HG02973 (cell line): ENCODE measurements around the gene HGF.
"Not testable (repeated sequence)": the region's sequence is repeated elsewhere in the genome, so short reads cannot be mapped to it uniquely, and the experiment has no call there.

Experiments used
- ATAC-seq: cut with Tn5 transposase; IDR thresholded peaks from one replicate; pipeline ENCODE4 v1.9.1; 2021; ENCODE audit warnings: moderate library complexity; ENCODE audit not compliant: unreplicated experiment

Gene HGF

GRCh38 chr7:81769891-81770727 lies at the start of gene HGF:
TSS of gene HGF (minus strand) at chr7:81770047. CDS start at chr7:81769971, 76 bp downstream.
- no peak for ATAC-seq

DNA sequence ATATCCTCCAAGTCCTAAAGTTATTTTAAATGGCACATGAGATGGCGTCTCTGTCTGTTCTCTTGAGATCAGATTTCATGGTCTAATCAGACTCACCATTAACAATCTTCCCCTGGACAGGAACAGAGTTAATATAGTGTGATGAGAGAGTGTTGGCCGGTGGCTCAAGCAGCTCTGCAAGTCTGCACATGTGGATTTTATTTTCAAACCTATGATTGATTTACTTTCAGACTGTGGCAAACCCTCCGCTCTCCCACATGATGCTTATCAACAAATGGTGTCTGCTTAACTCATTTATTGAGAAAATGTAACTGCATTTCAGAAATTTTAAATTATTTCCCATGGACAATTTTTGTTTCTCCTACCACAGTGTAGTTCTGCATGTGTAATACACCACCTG lies 46.5 kb upstream of the HGF start:
- no peak for ATAC-seq

- ATAC-seq: peak; percentile 98
Observed at GRCh38 chr7:81812866-81813476, 43.1 kb upstream of the HGF start.

- peak; percentile 54 for ATAC-seq
Observed at GRCh38 chr7:81811956-81812865, 42.4 kb upstream of the HGF start.

DNA sequence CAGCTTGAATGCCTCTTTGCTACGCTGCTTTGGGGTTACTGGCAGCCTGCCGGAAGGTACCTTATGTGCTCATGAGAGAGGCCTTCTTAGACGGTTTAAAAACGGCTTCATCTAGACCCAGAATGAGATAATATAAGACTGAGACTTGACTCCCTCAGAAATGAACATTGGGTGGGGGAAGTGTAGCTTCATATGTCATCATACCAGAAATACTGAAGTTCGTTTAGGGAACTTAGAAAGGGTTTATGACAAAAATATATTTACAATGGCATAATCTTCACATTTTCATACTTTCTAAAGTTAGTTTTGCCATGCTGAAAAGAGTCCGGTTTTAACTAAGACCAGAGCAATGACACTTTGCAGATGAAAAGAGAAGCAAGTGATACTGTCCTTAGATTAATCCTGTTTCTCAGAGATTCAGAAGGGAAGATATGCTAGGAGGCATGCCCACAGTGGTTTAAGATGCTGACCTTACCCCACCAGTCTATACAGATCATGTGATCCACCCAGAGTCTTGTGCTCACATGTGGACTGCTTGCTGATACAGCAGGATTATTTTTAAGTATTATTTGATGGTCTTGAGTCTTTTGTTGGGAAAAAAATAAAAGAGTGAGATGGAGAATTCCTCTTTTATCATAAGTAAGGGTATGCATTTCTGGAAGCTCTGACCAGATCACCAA lies 40.8 kb upstream of the HGF start:
- ATAC-seq: no peak

- ATAC-seq: not testable (repeated sequence)
Observed at GRCh38 chr7:81808310-81808709, 38.5 kb upstream of the HGF start.

DNA sequence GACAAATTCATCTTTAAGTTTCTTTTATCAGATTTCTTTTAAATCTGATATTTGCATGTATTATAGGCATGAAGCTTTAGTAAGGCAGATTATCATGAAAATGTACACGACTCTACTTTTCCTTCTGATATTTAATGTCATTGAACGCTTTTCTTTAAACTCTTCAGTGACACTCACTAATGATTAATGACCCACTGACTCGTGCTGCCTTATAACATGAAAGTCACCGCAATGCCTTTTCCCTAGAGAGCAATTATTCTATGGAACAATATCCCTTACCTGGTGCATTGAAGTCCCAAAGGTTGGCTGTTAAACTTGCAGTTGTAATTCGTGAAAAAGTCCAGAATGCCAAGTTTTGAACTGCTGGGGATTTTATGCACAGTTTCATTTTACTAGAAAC lies 33.4 kb upstream of the HGF start:
- ATAC-seq: no peak

DNA sequence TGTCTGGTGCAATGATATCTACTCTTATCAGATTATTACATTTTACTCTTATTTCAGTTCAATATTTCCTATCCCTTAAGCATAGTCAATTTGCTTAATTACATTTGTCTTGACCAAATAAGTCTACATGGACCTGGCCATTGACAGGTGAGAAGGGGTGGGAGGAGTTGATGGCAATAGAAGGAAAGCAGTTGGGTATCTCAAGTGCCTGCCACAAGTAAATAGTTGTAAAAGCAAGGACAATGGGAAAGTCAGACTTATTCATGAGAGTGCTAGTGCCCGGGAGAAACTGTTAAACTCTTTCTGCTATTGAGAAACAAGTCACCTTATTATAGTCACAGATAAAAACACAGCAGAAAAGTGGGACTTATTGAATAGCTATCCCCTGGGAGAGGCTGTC lies 32.4 kb upstream of the HGF start:
- no peak for ATAC-seq

GRCh38 chr7:81801532-81801931 lies 31.7 kb upstream of the HGF start:
- no peak for ATAC-seq

- ATAC-seq: peak; percentile 82
Observed at GRCh38 chr7:81791568-81792518, 22.0 kb upstream of the HGF start.

- no peak for ATAC-seq
Observed at GRCh38 chr7:81790686-81791085, 20.8 kb upstream of the HGF start.

DNA sequence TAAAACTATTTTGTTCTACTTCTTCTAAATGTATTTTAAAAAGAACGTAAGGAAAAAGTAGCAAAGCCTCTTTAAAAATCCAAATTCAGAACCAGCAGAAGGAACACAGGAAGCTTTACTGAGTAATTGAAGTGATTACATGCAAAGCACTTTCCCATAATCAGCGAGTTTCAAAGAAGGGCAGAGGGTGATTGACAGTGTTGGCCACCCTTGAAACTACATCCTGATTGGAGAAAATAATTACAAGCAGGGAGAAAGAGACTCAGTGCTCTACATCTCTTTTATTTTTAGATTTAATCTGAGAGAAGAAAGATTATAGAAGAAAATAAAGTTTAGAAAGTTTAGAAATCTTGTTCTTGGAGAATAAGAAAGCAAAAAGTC lies 20.3 kb upstream of the HGF start:
- no peak for ATAC-seq

DNA sequence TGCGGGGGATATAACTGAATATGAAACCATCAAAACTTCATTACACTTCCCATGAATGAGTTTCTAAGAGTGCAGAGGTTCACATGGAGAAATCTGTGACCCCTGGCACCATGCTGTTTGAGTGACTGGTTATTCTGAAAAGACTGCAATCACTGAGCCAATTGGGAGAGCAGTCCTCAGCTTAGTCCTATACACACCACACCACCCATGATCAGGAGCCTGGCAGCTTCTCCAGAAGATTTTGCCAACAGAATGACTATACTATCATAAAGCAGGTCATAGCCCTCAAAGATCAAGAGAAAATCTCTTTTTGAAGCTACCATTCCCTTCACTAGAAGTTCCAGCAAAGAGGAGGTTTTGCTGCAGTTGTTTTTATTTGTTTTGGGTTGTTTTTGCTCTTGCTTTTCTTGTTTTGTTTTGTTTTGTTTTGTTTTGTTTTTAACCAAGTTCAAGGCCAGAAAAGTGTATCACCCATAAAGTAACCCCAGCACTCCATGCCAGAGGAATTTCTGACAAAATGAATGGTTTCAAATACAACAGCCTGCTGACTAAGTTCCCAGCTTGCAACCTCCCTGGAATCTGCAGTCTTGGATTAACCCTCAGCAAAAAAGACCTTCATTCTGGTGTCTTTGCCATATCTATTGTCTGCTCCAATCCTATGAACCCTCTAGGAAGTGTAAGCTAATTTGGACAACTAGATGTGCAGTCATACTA lies 19.7 kb upstream of the HGF start:
- no peak for ATAC-seq

GRCh38 chr7:81788246-81788645 lies 18.4 kb upstream of the HGF start:
- no peak for ATAC-seq

- peak; percentile 54 for ATAC-seq
Observed at GRCh38 chr7:81783818-81784217, 14.0 kb upstream of the HGF start.

GRCh38 chr7:81780914-81781693 lies 11.3 kb upstream of the HGF start:
- ATAC-seq: no peak

DNA sequence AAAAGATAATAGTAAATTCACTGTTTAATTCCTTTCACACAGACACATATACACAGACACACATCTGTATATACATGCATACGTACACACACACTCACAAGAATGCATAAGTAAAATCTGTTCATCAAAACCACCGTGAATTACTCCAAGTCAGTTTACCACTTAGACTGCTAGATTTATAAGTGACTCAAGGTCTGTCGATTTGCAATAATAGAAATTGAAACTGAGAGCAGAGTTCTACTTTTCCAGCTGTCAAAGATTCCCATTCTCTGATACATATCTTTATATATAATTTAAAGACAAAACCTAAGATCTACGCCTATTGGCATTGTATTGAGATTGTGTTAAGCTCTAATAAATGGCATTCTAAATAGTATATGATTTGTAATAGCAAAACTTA lies 9.9 kb upstream of the HGF start:
- no peak for ATAC-seq

DNA sequence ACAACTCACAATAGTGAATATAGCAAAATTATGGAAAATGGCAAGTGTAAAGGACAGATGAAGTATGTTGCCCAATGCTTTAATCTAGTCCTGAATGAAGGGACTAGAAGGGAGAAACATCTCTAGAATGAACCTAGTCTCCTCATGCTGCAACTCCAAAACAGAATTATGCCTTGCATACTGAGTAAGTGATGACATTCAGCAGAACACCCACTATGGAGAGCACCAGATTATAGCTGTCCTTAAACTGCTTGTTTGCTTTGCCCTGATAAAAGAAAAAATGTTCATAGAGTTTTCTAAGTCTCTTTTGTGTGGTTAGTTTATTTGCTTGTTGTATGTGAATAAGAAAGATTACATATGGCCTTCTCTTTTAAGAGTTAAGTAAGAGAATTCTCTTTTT lies 7.8 kb upstream of the HGF start:
- no peak for ATAC-seq
